Stimulated activated CD4-positive, alpha-beta T cell treated with anti-CD3 and anti-CD28 coated beads, Interleukin-1b, Interleukin-23, amount 100 ng/mL, for 48 hours (primary cell): ENCODE data around the gene SS18L1.
"Not testable (repeated sequence)": the region's sequence is repeated elsewhere in the genome, so short reads cannot be mapped to it uniquely, and the experiment has no call there.

Experiments used
- DNase-seq: peaks from one replicate; pipeline ENCODE4 v3.0.0-alpha.2; 2020

SS18L1 gene, protein sequence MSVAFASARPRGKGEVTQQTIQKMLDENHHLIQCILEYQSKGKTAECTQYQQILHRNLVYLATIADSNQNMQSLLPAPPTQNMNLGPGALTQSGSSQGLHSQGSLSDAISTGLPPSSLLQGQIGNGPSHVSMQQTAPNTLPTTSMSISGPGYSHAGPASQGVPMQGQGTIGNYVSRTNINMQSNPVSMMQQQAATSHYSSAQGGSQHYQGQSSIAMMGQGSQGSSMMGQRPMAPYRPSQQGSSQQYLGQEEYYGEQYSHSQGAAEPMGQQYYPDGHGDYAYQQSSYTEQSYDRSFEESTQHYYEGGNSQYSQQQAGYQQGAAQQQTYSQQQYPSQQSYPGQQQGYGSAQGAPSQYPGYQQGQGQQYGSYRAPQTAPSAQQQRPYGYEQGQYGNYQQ

DNA sequence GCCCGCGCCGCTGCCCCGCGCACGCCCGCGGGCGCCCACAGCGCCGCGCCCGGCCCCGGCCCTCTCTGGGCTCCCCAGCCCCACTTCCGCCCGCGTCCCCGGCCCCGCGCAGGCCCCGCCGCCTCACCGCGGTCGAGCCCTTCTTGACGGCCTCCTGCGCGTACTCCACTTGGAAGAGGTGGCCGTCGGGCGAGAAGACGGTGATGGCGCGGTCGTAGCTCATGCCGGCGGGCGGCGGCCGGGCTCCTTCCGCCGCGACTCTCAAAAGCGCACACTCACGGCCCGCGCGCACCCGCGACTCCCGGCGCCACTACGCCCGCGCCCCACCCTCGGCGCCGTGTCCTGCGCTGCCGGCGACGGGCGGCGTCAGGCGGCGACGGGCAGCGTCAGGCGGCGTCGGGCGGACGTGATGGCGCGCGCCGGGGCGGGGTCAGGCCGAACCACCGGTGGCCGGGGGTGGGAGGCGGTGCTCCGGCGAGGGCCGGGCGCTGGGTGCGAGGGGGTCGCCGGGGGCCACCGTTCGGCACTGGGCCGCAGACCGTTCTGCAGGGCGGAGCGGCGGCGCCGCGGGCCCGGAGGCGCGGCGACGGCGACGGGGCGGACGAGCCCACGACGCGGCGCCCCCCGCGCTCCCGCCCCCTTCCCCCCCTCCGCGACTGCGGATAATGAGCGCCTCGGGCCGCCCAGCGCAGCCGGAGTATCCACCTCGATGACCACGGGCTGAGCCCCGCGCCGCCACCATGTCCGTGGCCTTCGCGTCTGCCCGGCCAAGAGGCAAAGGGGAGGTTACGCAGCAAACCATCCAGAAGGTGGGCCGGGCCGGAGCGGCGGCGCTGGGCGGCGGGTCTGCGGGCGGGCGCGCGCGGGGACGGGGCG is at the start of gene SS18L1, which contains the start of gene PSMA7:
SS18L1 (plus strand) TSS at position 689 of the 876 bp plus-strand sequence; CDS start at position 741, 52 bp downstream.
PSMA7 (minus strand) TSS at position 314 of the 876 bp plus-strand sequence; CDS start at position 223, 91 bp downstream.
- peak; percentile 84 for DNase-seq

DNA sequence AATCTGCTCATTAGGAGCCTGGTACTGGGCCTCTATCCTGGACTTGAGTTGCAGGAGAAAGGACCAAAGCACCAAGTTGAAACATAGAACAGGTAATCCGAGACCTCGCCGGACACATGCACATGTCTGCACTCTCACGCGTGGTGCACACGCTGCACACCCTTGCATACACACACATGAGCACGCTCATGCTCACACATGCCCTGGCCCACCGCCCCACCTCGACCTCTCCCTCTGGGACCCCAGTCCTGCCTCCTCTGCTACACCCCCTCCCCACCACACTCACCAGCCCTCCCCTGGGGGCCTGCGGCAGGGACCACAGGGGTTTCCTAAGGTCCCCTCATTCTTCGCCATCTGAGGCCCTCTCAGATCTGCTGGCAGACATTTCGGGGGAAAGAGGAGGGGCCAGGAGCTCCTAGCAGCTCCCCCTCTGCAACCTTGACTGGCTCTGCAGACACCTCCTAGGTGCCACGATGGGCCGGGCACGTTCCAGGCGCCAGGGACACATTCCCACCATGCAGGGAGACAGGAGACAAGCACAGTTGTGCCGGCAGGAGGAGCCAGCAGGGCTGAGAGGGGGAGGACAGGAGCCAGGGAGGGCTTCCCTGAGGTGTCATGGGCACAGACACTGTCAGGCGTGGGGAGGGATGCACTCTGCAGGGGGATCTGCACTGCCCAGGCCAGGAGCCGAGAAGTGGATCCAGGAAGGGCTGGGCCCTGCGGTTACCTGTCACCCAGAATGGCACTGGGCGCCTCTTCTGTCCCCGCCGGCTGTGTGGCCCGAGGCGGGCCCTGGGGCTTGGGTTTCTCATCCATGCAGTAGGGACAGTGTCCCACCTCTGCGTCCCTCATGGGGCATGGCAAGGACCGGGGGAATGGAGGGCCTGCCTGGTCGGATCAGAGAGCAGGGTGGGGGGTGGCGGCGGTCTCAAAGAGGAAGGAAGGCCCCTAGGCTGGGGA is 46.9 kb upstream of the SS18L1 start:
- no peak for DNase-seq

DNA sequence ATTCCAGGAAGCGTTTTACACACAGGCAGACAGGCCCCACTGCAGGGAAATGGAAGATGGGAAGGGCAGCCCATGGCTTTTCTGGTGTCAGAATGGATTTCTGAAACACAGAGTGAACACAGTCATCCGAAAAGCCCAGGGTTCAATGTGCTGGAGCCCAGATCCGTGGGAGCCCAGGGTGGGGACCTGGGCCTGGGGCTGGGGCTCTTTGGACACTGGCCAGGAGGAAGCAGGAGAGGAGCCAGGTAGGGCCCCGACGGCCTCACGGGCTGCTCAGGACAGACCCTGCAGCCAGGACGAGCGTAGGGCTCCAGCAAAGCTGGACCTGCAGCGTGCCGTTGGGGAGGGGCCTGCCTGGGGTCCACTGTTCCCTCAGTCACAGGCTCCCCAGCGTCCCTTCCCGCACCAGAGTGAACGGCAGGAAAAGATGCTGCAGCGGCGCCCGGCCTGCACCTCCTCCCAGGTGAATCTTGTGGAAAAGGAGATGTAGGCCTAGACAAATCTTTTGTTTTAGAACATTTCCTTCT is 45.6 kb upstream of the SS18L1 start:
- DNase-seq, result no peak

DNA sequence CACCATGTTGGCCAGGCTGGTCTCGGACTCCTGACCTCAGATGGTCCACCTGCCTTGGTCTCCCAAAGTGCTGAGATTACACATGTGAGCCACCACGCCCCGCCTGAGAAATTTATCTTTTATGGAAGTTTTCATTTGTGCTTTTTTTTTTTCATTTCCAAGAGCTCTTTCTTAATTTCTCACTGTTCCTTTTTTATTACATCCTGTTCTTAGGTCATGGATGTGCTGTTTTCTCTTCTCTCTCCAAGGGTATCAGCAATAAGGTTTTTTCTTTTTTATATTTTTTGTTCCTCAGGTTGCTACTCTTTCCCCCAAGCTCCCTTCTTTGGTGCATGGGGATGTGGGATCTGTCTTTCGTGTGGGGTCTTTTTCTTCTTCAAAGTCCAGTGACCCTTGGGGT is 42.5 kb upstream of the SS18L1 start:
- no peak for DNase-seq

DNA sequence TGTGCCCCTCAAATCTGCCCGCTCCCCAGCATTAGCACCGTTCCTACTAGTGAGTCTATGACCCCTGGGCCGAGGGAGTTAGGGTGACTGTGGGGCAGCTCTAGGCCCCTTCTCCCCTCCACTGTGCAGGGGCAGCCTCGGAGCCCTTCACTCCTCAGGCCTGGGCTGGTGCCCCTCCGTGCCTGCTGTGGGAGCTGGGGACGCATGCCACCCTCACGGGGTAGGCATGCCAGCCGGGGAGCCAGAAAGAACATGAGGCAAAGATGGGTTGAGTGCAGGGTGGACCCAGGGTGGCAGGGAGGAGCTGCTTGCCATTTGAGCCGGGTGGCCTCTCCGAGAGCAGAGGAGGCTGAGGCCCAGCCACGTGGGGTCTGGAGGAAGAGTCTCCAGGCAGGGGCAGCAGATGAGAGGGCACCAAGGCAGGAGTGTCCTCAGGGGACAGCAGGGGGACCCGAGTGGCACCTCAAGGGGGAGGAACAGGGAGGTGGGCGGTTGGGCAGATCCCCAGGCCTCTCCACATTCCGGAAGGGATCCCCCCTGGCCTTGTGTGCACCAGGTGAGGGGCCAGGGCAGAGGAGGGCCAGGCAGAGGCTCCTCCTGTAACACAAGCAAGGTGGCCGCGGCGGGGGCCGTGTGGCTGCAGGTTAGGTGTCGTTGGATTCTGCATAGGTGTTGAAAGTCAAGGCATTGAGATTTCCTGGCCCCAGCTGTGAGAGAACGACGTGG is 39.9 kb upstream of the SS18L1 start:
- DNase-seq, result no peak

DNA sequence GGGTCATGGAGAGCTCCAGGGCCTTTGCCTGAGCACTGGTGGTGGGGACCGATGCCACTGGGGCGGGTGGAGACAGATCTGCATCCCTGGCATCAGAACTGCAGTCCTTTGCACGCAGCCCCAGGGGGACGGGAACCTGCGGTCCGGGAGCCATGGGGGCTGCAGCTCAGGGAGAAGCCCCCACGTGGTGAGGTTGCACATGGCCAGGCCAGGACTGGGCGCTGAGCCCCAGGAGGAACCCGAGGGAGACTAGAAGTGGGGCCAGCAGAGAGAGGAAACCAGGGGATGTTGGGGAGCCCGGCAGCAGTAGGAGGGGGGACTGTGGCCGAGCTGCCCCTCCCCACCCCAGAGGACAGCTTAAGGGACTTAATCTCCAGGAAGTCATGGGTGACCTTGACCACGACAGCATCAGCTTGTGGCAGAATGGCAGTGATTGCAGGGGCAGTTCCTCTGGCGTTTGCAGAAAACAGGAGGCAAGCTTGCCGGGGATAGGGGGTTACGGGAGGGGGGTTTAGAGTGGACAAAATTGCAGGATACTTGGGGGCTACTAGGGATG is 39.3 kb upstream of the SS18L1 start:
- DNase-seq, result no peak

DNA sequence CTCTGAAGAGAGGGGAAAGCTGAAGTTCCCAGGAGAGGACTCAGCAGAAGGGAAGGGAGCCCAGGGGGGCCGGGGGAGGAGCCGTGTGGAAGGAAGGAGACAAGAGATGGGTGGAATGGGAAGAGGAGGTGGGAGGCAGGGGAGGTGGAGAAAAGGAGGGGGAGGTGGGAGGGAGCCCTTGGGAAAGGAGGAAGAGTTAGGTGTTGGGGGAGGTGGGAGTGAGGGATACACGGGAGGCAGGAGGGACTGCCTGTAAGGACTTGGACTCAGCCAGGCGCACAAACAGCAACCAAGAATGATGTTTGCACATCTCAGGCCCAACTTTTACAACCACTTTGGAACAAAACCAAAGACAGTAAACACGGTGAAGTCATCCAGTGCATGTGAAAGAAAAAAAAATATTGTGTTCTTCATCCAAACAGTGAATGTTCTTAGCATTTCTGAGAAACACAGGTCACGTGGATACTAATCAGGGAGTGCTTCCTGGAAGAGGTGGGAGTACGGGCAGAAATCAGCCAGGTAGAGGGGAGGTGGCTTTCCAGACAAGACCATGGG is 38.7 kb upstream of the SS18L1 start:
- DNase-seq, result no peak

DNA sequence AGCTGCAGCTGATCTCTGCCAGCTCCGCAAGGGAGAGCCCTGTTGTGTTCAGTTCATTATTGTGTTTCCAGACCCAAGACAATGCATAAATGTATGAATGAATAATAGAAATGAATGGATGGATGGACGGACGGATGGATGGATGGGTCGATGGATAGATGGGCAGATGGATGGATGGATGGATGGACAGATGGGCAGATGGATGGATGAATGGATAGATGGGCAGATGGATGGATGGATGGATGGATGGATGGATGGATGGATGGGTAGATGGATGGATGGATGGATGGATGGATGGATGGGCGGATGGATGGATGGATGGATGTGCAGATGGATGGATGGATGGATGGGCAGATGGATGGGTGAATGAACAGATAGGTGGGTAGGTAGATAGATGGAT is 38.0 kb upstream of the SS18L1 start:
- no peak for DNase-seq

DNA sequence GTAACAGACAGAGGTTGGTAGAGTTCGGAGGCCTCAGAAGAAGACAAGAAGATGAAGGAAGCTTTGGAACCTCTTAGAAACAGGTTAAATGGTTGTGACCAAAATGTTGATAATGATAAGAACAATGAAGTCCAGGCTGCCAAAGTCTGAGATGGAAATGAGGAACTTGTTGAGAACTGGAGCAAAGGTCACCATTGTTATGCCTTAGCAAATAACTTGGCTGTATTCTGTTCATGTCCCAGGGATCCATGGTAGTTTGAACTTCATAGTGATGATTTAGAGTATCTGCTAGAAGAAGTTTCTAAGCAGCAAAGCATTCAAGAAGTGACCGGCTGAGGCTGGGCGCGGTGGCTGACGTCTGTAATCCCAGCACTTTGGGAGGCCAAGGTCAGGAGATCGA is 32.4 kb upstream of the SS18L1 start:
- no peak for DNase-seq

DNA sequence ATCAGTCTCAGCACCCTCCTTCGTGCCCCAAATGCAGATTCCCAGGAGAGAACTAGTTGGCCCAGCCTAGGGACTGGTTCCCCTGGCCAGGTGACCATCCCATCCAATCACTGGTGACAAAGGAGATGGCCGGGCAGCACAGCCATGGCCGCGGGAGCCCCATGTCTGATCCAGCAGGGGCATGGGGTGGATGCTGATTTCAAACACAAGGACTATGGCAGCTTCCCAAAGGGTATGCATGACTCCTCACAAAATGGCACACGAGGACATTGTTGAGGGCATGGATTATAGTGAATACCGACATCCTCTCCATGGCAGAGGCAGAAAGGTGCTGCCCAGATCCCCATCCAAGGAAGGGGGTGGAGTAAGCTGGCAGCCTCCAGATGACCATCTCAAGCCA is 31.2 kb upstream of the SS18L1 start:
- DNase-seq, result no peak

DNA sequence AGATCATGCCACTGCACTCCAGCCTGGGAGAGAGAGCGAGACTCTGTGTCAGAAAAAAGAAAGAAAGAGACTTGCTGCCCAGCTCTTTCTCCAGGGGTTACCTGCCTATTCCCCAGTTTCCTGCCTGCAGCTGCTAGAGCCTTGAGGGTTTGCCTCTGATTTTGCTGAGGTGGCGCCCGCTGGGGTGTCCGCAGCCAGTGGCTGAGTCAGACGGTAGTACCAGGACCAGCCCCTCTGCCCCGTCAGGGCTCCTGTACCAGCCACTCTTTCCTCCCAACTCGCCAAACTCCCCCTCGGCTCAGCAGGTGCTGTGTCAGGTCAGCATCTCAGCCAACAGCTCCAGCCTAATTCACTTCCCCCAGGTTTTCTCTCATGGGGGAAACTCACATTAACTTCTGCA is 28.7 kb upstream of the SS18L1 start:
- DNase-seq, result no peak

DNA sequence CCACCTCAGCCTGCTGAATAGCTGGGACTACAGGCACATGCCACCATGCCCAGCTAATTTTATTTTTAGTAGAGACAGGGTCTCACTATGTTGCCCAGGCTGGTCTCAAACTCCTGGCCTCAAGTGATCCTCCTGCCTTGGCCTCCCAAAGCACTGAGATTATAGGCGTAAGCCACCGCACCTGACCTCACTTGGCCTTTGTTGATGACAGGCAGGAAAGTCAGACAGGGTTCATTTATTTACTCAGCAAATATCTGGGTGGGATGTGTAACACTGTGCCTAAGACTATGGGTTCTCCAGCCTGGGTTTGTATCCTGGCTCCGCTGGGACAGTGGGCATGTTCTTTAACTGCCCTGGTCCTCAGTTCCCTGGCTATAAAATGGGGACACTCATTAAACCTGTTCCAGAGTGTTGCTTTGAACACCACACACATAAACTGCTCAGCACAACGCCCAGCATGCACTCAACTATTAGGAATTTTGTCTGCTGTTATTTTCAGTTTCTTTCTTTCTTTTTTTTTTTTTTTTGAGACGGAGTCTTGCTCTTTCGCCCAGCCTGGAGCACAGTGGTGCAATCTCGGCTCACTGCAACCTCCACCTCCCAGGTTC is 27.7 kb upstream of the SS18L1 start:
- not testable (repeated sequence) for DNase-seq

DNA sequence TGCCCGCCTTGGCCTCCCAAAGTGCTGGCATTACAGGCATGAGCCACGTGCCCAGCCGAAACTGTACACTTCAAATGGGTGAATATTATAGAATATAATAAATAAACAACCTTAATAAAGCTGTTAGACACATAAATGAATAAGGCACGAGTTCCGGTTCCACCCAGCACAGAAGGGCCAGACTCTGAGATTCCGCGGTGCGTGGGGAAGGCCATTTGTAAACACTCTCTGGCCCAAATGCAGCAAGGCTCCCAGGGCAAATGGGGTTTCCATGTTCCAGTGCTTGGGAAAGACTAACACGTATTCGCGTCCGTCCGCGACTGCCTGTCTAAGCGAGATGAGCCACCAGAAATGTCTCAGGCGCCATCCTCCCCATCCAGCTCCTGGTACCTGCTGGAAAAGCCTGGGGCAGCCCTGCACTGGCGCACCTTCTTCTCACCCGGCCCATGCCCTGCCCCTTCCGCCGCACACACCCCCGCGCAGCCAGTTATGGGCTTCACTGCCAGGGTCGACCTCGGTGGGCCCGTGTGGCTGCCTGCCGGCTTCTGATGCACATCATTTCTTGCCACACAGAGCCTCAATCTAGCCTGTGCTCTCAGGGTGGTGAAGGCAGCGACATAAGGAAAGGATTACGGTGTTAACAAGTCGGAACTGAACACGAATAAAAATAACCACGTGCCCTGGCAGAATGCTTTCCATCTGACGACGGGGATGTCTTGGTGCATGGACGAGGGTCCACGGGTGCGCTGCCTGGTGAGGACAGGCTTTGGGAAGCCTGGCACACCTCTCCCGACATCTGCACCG is 26.8 kb upstream of the SS18L1 start:
- no peak for DNase-seq

DNA sequence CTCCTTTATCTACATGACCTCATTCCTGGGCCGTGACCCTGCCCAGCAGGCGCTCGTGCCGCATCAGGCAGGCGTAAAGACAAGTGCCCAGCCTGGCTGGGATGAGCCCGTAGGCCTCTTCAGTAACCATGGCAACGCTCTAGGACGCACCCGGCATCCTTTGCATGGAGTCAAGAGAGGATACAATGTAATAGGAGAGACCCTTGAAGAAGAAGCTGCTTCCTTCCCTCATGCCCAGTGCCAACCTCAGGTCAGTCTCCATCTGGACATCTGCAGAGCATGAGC is 26.3 kb upstream of the SS18L1 start:
- DNase-seq, result no peak

DNA sequence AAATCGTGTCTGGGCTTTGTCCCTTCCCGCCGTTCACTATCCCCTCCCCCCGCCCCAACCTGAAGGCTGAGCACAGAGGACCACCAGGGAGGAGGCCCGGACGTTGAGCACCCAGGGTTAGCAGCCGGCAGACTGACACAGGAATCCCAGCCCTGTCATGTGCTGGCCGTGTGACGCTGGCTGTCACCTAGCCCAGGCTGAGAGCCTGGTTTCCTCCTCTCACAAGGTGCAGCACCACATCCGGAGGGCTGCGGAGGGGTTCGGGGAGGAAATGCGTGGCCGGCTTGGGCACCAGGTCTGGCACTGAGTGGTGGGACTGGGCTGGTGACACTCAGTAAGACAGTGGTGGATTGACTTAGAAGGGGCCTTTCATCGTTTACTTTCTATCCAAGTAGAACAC is 25.9 kb upstream of the SS18L1 start:
- DNase-seq, result peak; percentile 51

DNA sequence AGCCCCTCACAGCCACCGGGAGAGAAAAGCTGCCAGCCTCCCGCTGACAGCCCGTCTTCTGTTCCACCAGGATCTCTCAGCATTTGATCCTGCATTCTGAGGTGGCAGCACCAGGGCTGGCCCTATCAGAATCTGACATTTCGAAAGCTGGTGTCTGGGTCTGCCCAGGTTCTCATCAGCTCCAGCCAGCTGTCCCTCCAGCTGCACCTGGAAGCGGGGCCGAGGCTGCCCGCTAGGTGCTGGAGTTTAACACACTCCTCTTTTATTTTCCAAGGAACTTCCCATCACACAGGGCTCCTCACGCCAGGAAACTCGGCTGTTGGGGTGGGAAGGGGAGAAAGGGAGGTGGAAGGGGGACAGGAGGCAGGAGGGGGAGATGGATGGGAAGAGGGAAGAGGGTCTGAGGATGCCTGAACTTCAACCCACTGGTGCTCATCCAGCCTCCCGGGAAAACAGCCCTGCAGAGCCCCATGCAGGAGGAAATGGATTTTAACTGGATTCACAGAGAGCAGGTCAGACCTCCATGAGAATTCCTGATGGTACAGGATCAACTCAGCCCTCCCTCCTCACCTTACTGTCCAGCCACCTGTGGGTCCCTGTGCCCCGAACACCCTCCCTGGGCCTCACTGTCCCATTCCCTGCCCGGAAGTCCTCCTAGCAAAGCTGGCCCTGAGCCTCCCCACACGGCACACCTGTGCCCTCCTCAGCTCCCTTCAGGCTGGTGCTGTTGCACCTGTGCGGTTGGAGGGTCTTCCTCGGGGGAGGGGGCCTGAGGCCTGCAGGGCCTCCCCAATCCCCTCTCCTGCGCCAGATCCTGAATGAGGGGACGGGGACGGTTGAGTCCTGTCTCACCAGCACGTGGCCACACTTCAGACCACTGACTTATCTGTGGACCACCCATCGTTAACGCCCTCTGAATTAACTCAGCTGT is 25.2 kb upstream of the SS18L1 start:
- no peak for DNase-seq

DNA sequence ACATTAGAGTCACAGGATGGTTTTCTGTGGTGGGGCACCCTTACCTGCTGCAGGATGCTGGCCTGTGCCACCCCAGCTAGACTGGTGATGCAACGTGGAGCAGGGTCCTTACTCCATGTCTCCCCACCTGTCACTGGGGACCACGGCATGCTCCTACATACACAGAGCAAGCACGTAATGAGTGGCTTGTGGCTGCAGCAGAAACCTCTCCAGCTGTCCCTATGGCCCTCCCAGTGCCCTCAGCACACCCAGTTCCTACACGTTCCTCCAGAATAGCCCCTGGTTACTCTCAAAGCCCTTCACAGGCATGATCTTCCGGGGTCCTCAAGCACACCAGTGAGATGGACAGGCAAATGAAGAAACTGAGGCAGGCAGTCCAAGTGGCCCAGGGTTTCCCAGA is 24.5 kb upstream of the SS18L1 start:
- no peak for DNase-seq

DNA sequence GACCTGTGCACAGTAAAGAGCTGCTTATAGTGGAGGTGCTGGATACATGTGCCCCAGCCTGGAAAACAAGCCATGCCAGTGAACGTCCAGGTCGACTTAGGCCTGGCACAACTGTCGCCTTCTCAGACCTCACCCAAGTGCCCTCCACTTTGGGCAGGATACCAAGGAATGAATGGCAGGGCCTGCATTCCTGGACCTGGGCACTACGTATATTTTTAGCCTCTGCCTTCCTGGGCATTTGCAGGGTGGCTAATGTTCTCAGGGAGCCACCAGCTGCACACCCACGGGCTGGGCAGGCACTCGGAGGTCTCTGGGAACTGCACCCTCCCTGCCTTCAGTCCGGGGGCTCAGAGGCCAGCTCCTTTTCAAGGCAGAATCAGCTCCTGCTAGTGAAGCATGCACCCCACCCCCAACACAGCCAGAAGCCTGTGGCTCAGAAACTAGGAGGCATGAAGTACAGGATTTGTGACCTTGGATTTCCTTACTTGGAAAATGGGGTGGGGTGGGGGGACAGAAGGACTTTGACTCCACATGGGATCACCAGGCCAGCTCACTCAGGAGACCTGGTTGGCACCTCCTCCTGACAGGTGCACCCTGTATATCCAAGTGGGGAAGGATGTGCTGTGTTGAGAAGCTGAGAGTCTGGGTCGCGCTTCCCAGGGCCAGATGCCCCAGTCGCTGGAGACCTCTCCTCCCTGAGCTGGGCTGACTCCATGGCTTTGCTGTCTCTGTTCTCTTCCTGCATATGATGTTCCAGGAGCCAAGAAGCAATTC is 23.8 kb upstream of the SS18L1 start:
- no peak for DNase-seq
